BLaER1 treated with 17β-estradiol and CSF1 and Interleukin-3, amounts not matched to agents 10 nM and 100 nM (cell line): ENCODE results near the gene CYP46A1.

Source experiments
- H3K27ac ChIP-seq, 11 experiments: shearing (Covaris generic); formaldehyde crosslinking; 2 replicates each; pipeline ENCODE4 v1.8.1; 2022
- H3K27me3 ChIP-seq, 11 experiments: shearing (Covaris generic); formaldehyde crosslinking; 2 replicates each; pipeline ENCODE4 v1.8.1; 2022
- H3K36me3 ChIP-seq, 11 experiments: shearing (Covaris generic); formaldehyde crosslinking; 2 replicates each; pipeline ENCODE4 v1.8.1; 2022
- H3K4me1 ChIP-seq, 10 experiments: shearing (Covaris generic); formaldehyde crosslinking; 2 replicates each; pipeline ENCODE4 v1.8.1; 2022
- H3K4me2 ChIP-seq, 11 experiments: shearing (Covaris generic); formaldehyde crosslinking; 2 replicates each; pipeline ENCODE4 v1.8.1; 2022
- H3K4me3 ChIP-seq, 10 experiments: shearing (Covaris generic); formaldehyde crosslinking; 2 replicates each; pipeline ENCODE4 v1.8.1; 2022
- H3K9ac ChIP-seq, 11 experiments: shearing (Covaris generic); formaldehyde crosslinking; 2 replicates each; pipeline ENCODE4 v1.8.1; 2022
- H3K9me3 ChIP-seq, 11 experiments: shearing (Covaris generic); formaldehyde crosslinking; replicated peaks in 1 of 11; 2 replicates each; pipeline ENCODE4 v1.8.1; 2022
- H4K20me1 ChIP-seq, 11 experiments: shearing (Covaris generic); formaldehyde crosslinking; 2 replicates each; pipeline ENCODE4 v1.8.1; 2022
- Cebpa-rat ChIP-seq, 11 experiments: shearing (Covaris generic); IDR thresholded peaks; 2 replicates each; pipeline ENCODE4 v1.8.1; 2022

The CYP46A1 gene

DNA sequence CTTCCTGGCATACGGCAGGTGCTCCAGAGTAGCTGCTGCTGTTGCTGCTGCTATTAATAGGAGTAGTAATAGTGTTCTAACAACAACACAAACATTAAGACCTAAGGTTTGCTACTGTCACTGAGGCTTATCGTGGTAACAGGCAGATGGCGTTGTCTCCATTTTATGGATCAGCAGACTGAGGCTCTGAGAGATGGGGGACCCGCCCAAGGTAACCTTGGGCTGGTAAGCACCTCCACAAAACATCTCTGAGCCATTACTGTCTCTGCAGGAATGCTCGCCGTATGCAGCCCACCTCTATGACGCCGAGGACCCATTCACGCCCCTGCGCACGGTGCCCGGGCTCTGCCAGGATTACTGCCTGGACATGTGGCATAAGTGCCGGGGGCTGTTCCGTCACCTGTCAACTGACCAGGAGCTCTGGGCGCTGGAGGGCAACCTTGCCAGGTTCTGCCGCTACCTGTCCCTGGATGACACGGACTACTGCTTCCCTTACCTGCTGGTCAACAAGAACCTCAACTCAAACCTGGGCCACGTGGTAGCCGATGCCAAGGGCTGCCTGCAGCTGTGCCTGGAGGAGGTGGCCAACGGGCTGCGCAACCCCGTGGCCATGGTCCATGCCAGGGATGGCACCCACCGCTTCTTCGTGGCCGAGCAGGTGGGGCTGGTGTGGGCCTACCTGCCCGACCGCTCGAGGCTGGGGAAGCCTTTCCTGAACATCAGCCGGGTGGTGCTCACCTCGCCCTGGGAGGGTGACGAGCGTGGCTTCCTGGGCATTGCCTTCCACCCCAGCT lies 31.9 kb upstream of the CYP46A1 start:
- peaks cover 0 to 3% (median 0%) of the 10 kb centered on the region in 11 experiments; a peak in 3 of 22 replicates for H3K27me3 ChIP-seq
- H4K20me1 ChIP-seq: no peaks in the 10 kb centered on the region
- no peaks in the 10 kb centered on the region for H3K9me3 ChIP-seq
- peak overlapping the region; percentile 13 to 81 (median 73); a peak in 20 of 22 replicates for H3K4me2 ChIP-seq
- peaks cover 22 to 52% (median 35%) of the 10 kb centered on the region in 10 experiments for H3K4me1 ChIP-seq
- no peak for TF ChIP-seq Cebpa-rat (IDR thresholded peaks at IDR 0.05)
- H3K27ac ChIP-seq: no peak overlapping the region
- 0 out of 22 replicates have a peak overlapping the region, but pooled peaks of 1 of the 11 experiments have one; percentile 11 for H3K9ac ChIP-seq
- no peak overlapping the region for H3K4me3 ChIP-seq
- H3K36me3 ChIP-seq: no peaks in the 10 kb centered on the region

GRCh38 chr14:99654235-99654985 lies 29.7 kb upstream of the CYP46A1 start:
- no peak overlapping the region for H3K4me3 ChIP-seq
- TF ChIP-seq Cebpa-rat (IDR thresholded peaks at IDR 0.05): no peak
- H3K27ac ChIP-seq: no peak overlapping the region; a peak in 1 of 22 replicates
- H3K4me1 ChIP-seq: peaks cover 19 to 71% (median 49%) of the 10 kb centered on the region in 10 experiments
- peak overlapping the region in 8 of 11 experiments; percentile 3 to 81 (median 28); a peak in 10 of 22 replicates for H3K4me2 ChIP-seq
- no peak overlapping the region for H3K9ac ChIP-seq
- H4K20me1 ChIP-seq: no peaks in the 10 kb centered on the region
- H3K9me3 ChIP-seq: no peaks in the 10 kb centered on the region
- peaks cover 0 to 14% (median 6%) of the 10 kb centered on the region in 11 experiments; a peak in 10 of 22 replicates for H3K27me3 ChIP-seq
- no peaks in the 10 kb centered on the region for H3K36me3 ChIP-seq

- no peaks in the 10 kb centered on the region for H3K9me3 ChIP-seq
- H3K27me3 ChIP-seq: peaks cover 0 to 23% (median 9%) of the 10 kb centered on the region in 11 experiments; a peak in 12 of 22 replicates
- H3K4me2 ChIP-seq: peak overlapping the region in 3 of 11 experiments; percentile 2 to 38 (median 23); a peak in 3 of 22 replicates
- H3K36me3 ChIP-seq: no peaks in the 10 kb centered on the region
- H3K9ac ChIP-seq: no peak overlapping the region
- no peak overlapping the region for H3K4me3 ChIP-seq
- H3K27ac ChIP-seq: no peak overlapping the region
- no peaks in the 10 kb centered on the region for H4K20me1 ChIP-seq
- H3K4me1 ChIP-seq: peaks cover 20 to 80% (median 57%) of the 10 kb centered on the region in 10 experiments
- TF ChIP-seq Cebpa-rat (IDR thresholded peaks at IDR 0.05): no peak
Measured at GRCh38 chr14:99655521-99655920, 28.6 kb upstream of the CYP46A1 start.

- H3K4me2 ChIP-seq: peak overlapping the region in 3 of 11 experiments; percentile 23 to 79 (median 38); a peak in 7 of 22 replicates
- H3K9ac ChIP-seq: no peak overlapping the region
- TF ChIP-seq Cebpa-rat (IDR thresholded peaks at IDR 0.05): no peak
- no peak overlapping the region for H3K27ac ChIP-seq
- H3K4me1 ChIP-seq: peaks cover 26 to 87% (median 63%) of the 10 kb centered on the region in 10 experiments
- no peaks in the 10 kb centered on the region for H3K9me3 ChIP-seq
- H3K36me3 ChIP-seq: no peaks in the 10 kb centered on the region
- no peaks in the 10 kb centered on the region for H4K20me1 ChIP-seq
- H3K4me3 ChIP-seq: no peak overlapping the region
- peaks cover 0 to 24% (median 10%) of the 10 kb centered on the region in 11 experiments; a peak in 12 of 22 replicates for H3K27me3 ChIP-seq
Measured at GRCh38 chr14:99656171-99656570, 27.9 kb upstream of the CYP46A1 start.

DNA sequence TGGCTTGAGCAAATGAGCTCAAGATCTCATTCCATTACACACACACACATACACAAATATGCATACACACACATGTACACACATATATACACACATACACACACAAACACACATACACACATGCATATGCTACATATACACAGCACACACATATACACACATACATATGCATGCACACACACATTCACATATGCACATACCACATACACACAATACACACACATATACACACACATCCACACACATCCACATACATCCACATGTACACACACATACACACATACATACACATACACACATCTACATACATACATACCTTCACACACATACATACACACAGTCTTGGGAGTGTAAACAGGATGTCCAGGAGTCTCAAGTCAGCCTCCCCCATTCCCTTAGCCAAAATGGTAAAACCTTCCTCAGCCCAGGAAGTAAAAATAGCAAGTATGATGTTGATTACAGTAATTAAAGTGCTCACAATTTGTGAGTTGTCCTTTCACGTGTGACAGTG lies 26.4 kb upstream of the CYP46A1 start:
- Histone ChIP-seq H3K27ac (peak overlapping the region in 4 of 11 experiments; percentile 27 to 72 (median 68); a peak in 8 of 22 replicates), H4K20me1 (no peaks in the 10 kb centered on the region), H3K9ac (peak overlapping the region in 1 of 11 experiments; percentile 43; a peak in 3 of 22 replicates), H3K27me3 (peaks cover 0 to 24% (median 10%) of the 10 kb centered on the region in 11 experiments; a peak in 12 of 22 replicates), H3K4me1 (peaks cover 21 to 87% (median 68%) of the 10 kb centered on the region in 10 experiments), H3K9me3 (no peaks in the 10 kb centered on the region), H3K4me2 (peak overlapping the region; percentile 3 to 90 (median 74); a peak in 20 of 22 replicates), H3K4me3 (no peak overlapping the region), H3K36me3 (no peaks in the 10 kb centered on the region)
- no peak for TF ChIP-seq Cebpa-rat (IDR thresholded peaks at IDR 0.05)

GRCh38 chr14:99658218-99658845 lies 25.8 kb upstream of the CYP46A1 start:
- TF ChIP-seq Cebpa-rat (IDR thresholded peaks at IDR 0.05): no peak
- Histone ChIP-seq H3K9me3 (no peaks in the 10 kb centered on the region), H3K4me3 (no peak overlapping the region), H3K4me1 (peaks cover 21 to 87% (median 69%) of the 10 kb centered on the region in 10 experiments), H3K9ac (no peak overlapping the region), H4K20me1 (no peaks in the 10 kb centered on the region), H3K4me2 (peak overlapping the region in 9 of 11 experiments; percentile 47 to 90 (median 76); a peak in 16 of 22 replicates), H3K27ac (peak overlapping the region in 4 of 11 experiments; percentile 27 to 72 (median 68); a peak in 5 of 22 replicates), H3K27me3 (peaks cover 0 to 24% (median 10%) of the 10 kb centered on the region in 11 experiments; a peak in 12 of 22 replicates), H3K36me3 (no peaks in the 10 kb centered on the region)

- H3K27me3 ChIP-seq: peaks cover 0 to 24% (median 10%) of the 10 kb centered on the region in 11 experiments; a peak in 12 of 22 replicates
- no peaks in the 10 kb centered on the region for H3K36me3 ChIP-seq
- H4K20me1 ChIP-seq: no peaks in the 10 kb centered on the region
- H3K9me3 ChIP-seq: no peaks in the 10 kb centered on the region
- H3K4me2 ChIP-seq: peak overlapping the region in 6 of 11 experiments; percentile 10 to 90 (median 82); a peak in 7 of 22 replicates
- H3K4me3 ChIP-seq: no peak overlapping the region
- no peak overlapping the region for H3K9ac ChIP-seq
- H3K4me1 ChIP-seq: peaks cover 26 to 87% (median 73%) of the 10 kb centered on the region in 10 experiments
- no peak for TF ChIP-seq Cebpa-rat (IDR thresholded peaks at IDR 0.05)
- 0 out of 22 replicates have a peak overlapping the region, but pooled peaks of 2 of the 11 experiments have one; percentile 2 to 69 for H3K27ac ChIP-seq
Measured at GRCh38 chr14:99659333-99659741, 24.8 kb upstream of the CYP46A1 start.

- no peak for TF ChIP-seq Cebpa-rat (IDR thresholded peaks at IDR 0.05)
- Histone ChIP-seq H3K27me3 (peaks cover 0 to 24% (median 10%) of the 10 kb centered on the region in 11 experiments; a peak in 12 of 22 replicates), H3K4me2 (peak overlapping the region; percentile 34 to 96 (median 77)), H3K4me3 (no peak overlapping the region), H4K20me1 (no peaks in the 10 kb centered on the region), H3K36me3 (no peaks in the 10 kb centered on the region), H3K4me1 (peaks cover 32 to 94% (median 80%) of the 10 kb centered on the region in 10 experiments), H3K9ac (peak overlapping the region in 4 of 11 experiments; percentile 37 to 60 (median 50); a peak in 7 of 22 replicates), H3K27ac (peak overlapping the region in 4 of 11 experiments; percentile 53 to 97 (median 92); a peak in 8 of 22 replicates), H3K9me3 (no peaks in the 10 kb centered on the region)
Measured at GRCh38 chr14:99660006-99660566, 24.0 kb upstream of the CYP46A1 start.
